Breast epithelium (tissue), 3 donors: ENCODE measurements around the gene TOP1.

ENCODE experiments used
- POLR2A ChIP-seq: fragments of 450-650 bp; IDR thresholded peaks from one replicate; pipeline ENCODE4 v1.6.1; 2016; ENCODE audit warnings: antibody characterized with exemption, mild to moderate bottlenecking, moderate library complexity
- POLR2AphosphoS5 ChIP-seq, 3 donors: sonication (generic); formaldehyde crosslinking; IDR thresholded peaks; one replicate each; pipeline ENCODE4 v1.6.1; 2017; ENCODE audit warnings: antibody characterized with exemption in 3 of 3
- TF ChIP-seq, protein P1 (sequence below), 3 donors: fragments of 450-650 bp; IDR thresholded peaks; one replicate each; pipeline ENCODE4 v1.5.1; 2016 to 2017; ENCODE audit warnings: antibody characterized with exemption in 3 of 3, mild to moderate bottlenecking in 3 of 3, moderate library complexity in 3 of 3

DNA sequence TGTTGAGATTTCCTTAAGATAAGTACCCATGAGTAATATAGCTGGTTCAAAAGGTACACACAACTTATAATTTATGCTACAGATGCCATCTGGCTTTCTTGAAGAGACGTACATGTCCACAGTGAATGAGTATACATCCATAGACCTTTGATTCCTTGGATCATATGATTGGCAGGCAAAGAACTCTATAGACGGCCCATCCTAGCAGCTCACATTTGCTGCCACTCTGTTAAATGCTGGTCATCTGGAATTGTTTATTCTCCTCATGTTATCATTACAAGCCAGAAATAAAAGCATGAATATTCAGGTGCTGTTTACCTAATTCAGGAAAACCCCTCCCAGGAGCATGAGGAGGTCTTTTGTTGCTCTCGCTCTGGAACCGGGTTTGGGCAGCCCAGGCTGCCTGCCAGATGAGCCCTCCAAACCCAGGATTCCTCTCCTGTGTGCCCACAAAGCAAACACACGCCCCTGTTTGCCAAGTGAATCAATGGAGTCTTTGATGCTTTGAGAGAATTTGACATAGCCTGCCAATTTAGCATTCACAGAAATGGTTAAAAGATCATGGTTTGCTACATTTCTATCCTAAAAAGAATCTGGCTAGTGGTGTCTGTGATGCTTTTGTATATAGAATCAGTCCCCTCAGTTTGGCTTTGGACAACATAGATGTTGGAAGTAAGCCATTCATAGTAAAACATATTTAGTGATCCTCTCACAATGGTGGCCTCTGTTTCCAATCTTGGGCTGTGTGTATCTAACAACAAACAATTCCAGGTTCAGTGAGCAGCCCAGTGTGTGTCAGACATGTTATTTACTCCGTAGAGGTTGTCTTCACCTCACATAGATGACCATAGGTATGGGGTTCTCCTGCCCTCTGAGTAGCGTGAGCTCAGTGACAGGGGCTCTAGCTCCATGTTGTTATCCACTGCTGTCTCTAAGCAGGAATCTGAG, 91.3 kb downstream of the TOP1 start:
- TF ChIP-seq POLR2AphosphoS5 (IDR thresholded peaks at IDR 0.05) (no peak), POLR2A (no peak)
- TF ChIP-seq, protein P1, sequence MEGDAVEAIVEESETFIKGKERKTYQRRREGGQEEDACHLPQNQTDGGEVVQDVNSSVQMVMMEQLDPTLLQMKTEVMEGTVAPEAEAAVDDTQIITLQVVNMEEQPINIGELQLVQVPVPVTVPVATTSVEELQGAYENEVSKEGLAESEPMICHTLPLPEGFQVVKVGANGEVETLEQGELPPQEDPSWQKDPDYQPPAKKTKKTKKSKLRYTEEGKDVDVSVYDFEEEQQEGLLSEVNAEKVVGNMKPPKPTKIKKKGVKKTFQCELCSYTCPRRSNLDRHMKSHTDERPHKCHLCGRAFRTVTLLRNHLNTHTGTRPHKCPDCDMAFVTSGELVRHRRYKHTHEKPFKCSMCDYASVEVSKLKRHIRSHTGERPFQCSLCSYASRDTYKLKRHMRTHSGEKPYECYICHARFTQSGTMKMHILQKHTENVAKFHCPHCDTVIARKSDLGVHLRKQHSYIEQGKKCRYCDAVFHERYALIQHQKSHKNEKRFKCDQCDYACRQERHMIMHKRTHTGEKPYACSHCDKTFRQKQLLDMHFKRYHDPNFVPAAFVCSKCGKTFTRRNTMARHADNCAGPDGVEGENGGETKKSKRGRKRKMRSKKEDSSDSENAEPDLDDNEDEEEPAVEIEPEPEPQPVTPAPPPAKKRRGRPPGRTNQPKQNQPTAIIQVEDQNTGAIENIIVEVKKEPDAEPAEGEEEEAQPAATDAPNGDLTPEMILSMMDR (IDR thresholded peaks at IDR 0.05), result no peak
